ENCODE measurements around the gene CDC5L. TPM values are rescaled to one million over a fixed set of nuclear protein-coding genes. Genes with fewer than 3 reads are reported as not detected.

The CDC5L gene
- total RNA-seq, 1 experiment from 2014 or later: 24.6 TPM

GRCh38 chr6:44466955-44467354 lies 79.4 kb downstream of the CDC5L start:
- intact Hi-C loops (cut with micrococcal nuclease): no loop called here
- BruUV-seq (replicated peaks): no TSS peak
- ChIA-PET CTCF (interaction anchor here (0.7 to 1.7 kb wide), 2 partner anchors 9 to 13 kb away, joined by 3 to 7 read pairs; no protein-coding TSS in a partner anchor), POLR2A (no interaction called here), RAD21 (ENCODE audit: low non-redundant PET in 1 of 2, low total read pairs in 2 of 2, uncharacterized antibody in 2 of 2, unreplicated experiment in 2 of 2) (no interaction called here)
- no peak overlapping the region for H3K27ac ChIP-seq (ENCODE audit: low read depth, low read length)
- H3K27me3 ChIP-seq (ENCODE audit: insufficient read depth, low read length): no peaks in the 10 kb centered on the region
- no peak for TF ChIP-seq YY1 (IDR thresholded peaks at IDR 0.05; ENCODE audit: extremely low read depth, insufficient replicate concordance, low read depth, low read length)
- H3K36me3 ChIP-seq (ENCODE audit: control insufficient read depth in 1 of 2, insufficient read depth in 2 of 2, low read length in 2 of 2): no peaks in the 10 kb centered on the region
- H3K79me2 ChIP-seq (ENCODE audit: insufficient read depth, low read length): no peaks in the 10 kb centered on the region
- no peak for ATAC-seq
- no peaks in the 10 kb centered on the region for H3K9me2 ChIP-seq (ENCODE audit: insufficient read depth)
- no peak for DNase-seq (ENCODE audit: low read depth, low spot score)
- H2AFZ ChIP-seq (ENCODE audit: low read depth, low read length, poor library complexity, severe bottlenecking): no peak overlapping the region
- H3K4me2 ChIP-seq (ENCODE audit: low read length): no peak overlapping the region
- peaks cover 3 to 9% of the 10 kb centered on the region in 2 experiments; a peak in 2 of 4 replicates for H3K4me1 ChIP-seq (ENCODE audit: control insufficient read depth in 1 of 2, insufficient read depth in 2 of 2, low read length in 2 of 2)
- no peaks in the 10 kb centered on the region for H3K9me3 ChIP-seq (ENCODE audit: control insufficient read depth in 1 of 2, insufficient read depth in 1 of 2, low read depth in 1 of 2, low read length in 2 of 2)
- H3K9ac ChIP-seq (ENCODE audit: low read length): no peak overlapping the region
- H3K4me3 ChIP-seq (replicated peaks in 1 of 2; ENCODE audit: low read depth in 1 of 2, low read length in 2 of 2): no peak overlapping the region
- H4K20me1 ChIP-seq (ENCODE audit: insufficient read depth): no peaks in the 10 kb centered on the region

DNA sequence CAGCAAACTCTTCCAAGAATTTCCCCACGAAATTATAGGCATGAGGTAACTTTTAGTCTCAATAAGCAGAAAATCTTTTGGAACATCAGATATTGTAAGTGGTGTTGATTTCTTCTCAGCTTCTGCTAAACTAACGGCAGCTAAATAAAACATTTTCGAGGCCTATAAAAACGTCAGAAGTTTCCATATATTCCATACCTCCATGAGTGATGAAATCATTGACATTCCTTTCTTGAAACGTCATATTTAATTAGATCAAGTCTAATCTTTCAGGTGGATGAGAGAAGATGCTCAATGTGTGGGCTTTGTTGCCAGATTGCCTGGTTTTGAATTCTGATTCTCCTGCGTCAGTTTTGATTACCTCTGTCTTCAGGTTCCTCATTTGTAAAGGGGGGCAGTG lies 81.3 kb downstream of the CDC5L start:
- H3K27me3 ChIP-seq (ENCODE audit: insufficient read depth, low read length): no peaks in the 10 kb centered on the region
- POLR2A ChIA-PET: interaction anchor here (0.7 kb wide), 1 partner anchor 8 kb away, joined by 5 read pairs; no protein-coding TSS in a partner anchor
- H3K4me3 ChIP-seq (replicated peaks in 1 of 2; ENCODE audit: low read depth in 1 of 2, low read length in 2 of 2): no peak overlapping the region
- no peak overlapping the region for H3K4me2 ChIP-seq (ENCODE audit: low read length)
- CTCF ChIA-PET: interaction anchor here (0.7 to 2.9 kb wide), 11 partner anchors 10 to 1445 kb away, joined by 3 to 24 read pairs (median 6); no protein-coding TSS in a partner anchor
- no peak overlapping the region for H3K27ac ChIP-seq (ENCODE audit: low read depth, low read length)
- no peaks in the 10 kb centered on the region for H3K9me3 ChIP-seq (ENCODE audit: control insufficient read depth in 1 of 2, insufficient read depth in 1 of 2, low read depth in 1 of 2, low read length in 2 of 2)
- ATAC-seq: no peak
- no peaks in the 10 kb centered on the region for H3K36me3 ChIP-seq (ENCODE audit: control insufficient read depth in 1 of 2, insufficient read depth in 2 of 2, low read length in 2 of 2)
- intact Hi-C loops (cut with micrococcal nuclease): loop anchor here (1.0 kb wide), 1 partner anchor 38 kb away; no protein-coding TSS in a partner anchor
- H3K4me1 ChIP-seq (ENCODE audit: control insufficient read depth in 1 of 2, insufficient read depth in 2 of 2, low read length in 2 of 2): peaks cover 3 to 9% of the 10 kb centered on the region in 2 experiments; a peak in 2 of 4 replicates
- H3K79me2 ChIP-seq (ENCODE audit: insufficient read depth, low read length): no peaks in the 10 kb centered on the region
- no peak for TF ChIP-seq SP1 (IDR thresholded peaks at IDR 0.05; ENCODE audit: low read depth)
- TF ChIP-seq ZNF274 (IDR thresholded peaks at IDR 0.05; ENCODE audit: low read depth, low read length): no peak
- TF ChIP-seq, protein P1, sequence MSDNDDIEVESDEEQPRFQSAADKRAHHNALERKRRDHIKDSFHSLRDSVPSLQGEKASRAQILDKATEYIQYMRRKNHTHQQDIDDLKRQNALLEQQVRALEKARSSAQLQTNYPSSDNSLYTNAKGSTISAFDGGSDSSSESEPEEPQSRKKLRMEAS (IDR thresholded peaks at IDR 0.05): no peak
- no peak for TF ChIP-seq SIN3A (IDR thresholded peaks at IDR 0.05; ENCODE audit: low read depth)
- no peaks in the 10 kb centered on the region for H4K20me1 ChIP-seq (ENCODE audit: insufficient read depth)
- DNase-seq (ENCODE audit: low read depth, low spot score): no peak
- H3K9ac ChIP-seq (ENCODE audit: low read length): no peak overlapping the region
- peak overlapping the region; percentile 11 for H2AFZ ChIP-seq (ENCODE audit: low read depth, low read length, poor library complexity, severe bottlenecking)
- RAD21 ChIA-PET (ENCODE audit: low non-redundant PET in 1 of 2, low total read pairs in 2 of 2, uncharacterized antibody in 2 of 2, unreplicated experiment in 2 of 2): interaction anchor here in 1 of 2 experiments (0.7 kb wide), 1 partner anchor 173 kb away, joined by 4 read pairs; no protein-coding TSS in a partner anchor
- no TSS peak for BruUV-seq (replicated peaks)
- H3K9me2 ChIP-seq (ENCODE audit: insufficient read depth): no peaks in the 10 kb centered on the region
